ENCODE data around the gene CFAP74.

DNA sequence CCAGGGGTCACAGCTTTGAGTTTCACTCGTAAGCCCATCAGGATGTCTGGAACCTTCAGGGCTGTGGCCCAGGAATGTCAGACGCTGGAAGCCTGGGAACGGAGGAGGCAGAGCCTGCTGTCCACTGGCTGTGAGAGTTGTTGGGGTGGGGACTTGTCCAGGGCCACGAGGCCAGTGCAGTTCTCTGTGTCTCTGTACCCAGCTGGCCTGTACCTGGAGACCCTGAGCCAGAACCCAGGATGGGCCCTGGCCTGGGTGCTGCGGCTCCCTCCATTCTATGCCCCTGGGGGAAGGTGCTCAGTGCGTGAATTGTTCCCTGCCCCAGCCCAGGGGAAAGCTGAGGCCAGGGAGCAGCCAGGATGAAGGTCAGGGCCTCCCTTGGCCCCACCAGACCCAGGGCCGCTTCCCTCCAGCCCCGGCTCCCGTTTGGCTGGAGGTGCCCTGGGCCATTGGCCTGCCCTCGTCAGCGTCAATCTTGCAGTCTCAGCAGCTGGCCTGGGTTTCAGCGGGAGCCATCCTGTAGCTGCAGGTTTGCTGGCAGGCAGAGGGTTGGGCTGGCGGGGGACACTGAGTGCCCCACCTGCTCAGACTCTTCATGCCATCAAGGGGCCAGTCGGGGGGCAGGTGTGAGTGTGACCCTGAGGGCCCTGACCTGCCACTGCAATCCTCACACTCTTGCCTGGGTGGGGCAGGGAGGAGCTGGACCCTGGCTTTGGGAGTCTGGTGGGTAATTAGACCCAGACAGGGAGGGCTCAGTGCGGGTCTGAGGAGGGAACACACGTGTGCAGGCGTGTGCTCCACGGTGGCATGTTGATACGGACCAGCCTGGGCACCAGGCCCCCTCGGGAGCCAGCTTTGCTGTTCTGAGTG lies 89.2 kb downstream of the CFAP74 start:
- TF ChIP-seq CTCF (IDR thresholded peaks at IDR 0.05) = no peak
- no peak for TF ChIP-seq POLR2A (IDR thresholded peaks at IDR 0.05)

Data from testis (tissue), 2 donors.